Lower leg skin (tissue), 3 donors: Measurements from ENCODE around the gene LECT2.

Experiments
- POLR2A ChIP-seq, 2 donors: fragments of 450-650 bp; IDR thresholded peaks; one replicate each; pipeline ENCODE4 v1.6.1; 2016 to 2017; ENCODE audit warnings: antibody characterized with exemption in 2 of 2, mild to moderate bottlenecking in 1 of 2, moderate library complexity in 1 of 2
- TF ChIP-seq, protein P1 (sequence below), 3 donors: fragments of 450-650 bp; IDR thresholded peaks; one replicate each; pipeline ENCODE4 v1.5.1; 2016; ENCODE audit warnings: antibody characterized with exemption in 3 of 3, mild to moderate bottlenecking in 3 of 3, moderate library complexity in 2 of 3

DNA sequence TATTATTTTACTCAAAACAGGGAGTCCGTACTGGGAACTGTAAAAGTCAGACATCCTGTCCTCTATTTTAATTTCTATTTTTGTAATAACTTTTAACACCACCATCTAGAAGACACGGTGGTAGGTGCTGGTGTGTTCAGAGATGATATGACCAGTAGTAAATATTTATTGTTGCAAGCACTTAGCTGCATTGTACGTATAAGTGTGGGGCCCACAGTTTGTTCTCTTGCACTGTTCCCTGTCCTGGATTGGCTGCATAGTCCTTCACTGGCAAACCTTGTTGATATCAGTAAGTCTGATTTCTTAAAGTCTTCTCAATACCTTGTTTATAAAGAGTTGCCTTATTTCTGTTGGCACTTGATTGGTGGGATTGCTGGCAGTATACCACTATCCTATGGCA, 34.6 kb downstream of the LECT2 start:
- TF ChIP-seq POLR2A (IDR thresholded peaks at IDR 0.05) = no peak
- TF ChIP-seq, protein P1, sequence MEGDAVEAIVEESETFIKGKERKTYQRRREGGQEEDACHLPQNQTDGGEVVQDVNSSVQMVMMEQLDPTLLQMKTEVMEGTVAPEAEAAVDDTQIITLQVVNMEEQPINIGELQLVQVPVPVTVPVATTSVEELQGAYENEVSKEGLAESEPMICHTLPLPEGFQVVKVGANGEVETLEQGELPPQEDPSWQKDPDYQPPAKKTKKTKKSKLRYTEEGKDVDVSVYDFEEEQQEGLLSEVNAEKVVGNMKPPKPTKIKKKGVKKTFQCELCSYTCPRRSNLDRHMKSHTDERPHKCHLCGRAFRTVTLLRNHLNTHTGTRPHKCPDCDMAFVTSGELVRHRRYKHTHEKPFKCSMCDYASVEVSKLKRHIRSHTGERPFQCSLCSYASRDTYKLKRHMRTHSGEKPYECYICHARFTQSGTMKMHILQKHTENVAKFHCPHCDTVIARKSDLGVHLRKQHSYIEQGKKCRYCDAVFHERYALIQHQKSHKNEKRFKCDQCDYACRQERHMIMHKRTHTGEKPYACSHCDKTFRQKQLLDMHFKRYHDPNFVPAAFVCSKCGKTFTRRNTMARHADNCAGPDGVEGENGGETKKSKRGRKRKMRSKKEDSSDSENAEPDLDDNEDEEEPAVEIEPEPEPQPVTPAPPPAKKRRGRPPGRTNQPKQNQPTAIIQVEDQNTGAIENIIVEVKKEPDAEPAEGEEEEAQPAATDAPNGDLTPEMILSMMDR (IDR thresholded peaks at IDR 0.05) = no peak
